HPDE6-E6E7 (cell line): ENCODE measurements around the gene UNC93B1.

ENCODE experiments used
- DNase-seq: peaks from one replicate; pipeline ENCODE4 v3.0.0; 2011; ENCODE audit warnings: missing footprints; ENCODE audit errors: extremely low spot score

UNC93B1 gene

GRCh38 chr11:68040101-68040956 is 36.4 kb upstream of the UNC93B1 start:
- no peak for DNase-seq

- DNase-seq: no peak
Observed at GRCh38 chr11:68039526-68040086, 35.7 kb upstream of the UNC93B1 start.

- DNase-seq: peak; percentile 72
Observed at GRCh38 chr11:68038718-68039525, 35.0 kb upstream of the UNC93B1 start, which contains the start of gene TCIRG1. Gene TCIRG1, plus strand, starts transcription at chr11:68039025. Its CDS starts 2,247 bp downstream, at chr11:68041272.

GRCh38 chr11:68038226-68038717 is 34.4 kb upstream of the UNC93B1 start:
- DNase-seq: no peak

GRCh38 chr11:68037411-68038225 is 33.7 kb upstream of the UNC93B1 start:
- no peak for DNase-seq

- no peak for DNase-seq
Observed at GRCh38 chr11:68036717-68037239, 32.9 kb upstream of the UNC93B1 start.

- no peak for DNase-seq
Observed at GRCh38 chr11:68036141-68036716, 32.3 kb upstream of the UNC93B1 start.

- no peak for DNase-seq
Observed at GRCh38 chr11:68035266-68035876, 31.5 kb upstream of the UNC93B1 start.

GRCh38 chr11:68033708-68034045 is 29.8 kb upstream of the UNC93B1 start:
- no peak for DNase-seq

GRCh38 chr11:68032997-68033707 is 29.3 kb upstream of the UNC93B1 start:
- DNase-seq: no peak

GRCh38 chr11:68032003-68032402 is 28.1 kb upstream of the UNC93B1 start:
- DNase-seq: no peak

- no peak for DNase-seq
Observed at GRCh38 chr11:68031144-68031464, 27.2 kb upstream of the UNC93B1 start.

GRCh38 chr11:68030318-68031143 is 26.6 kb upstream of the UNC93B1 start, which contains the start of gene NDUFS8:
Gene NDUFS8, plus strand, starts transcription at chr11:68030681. Its CDS starts 1,471 bp downstream, at chr11:68032152.
- DNase-seq: peak; percentile 99

GRCh38 chr11:68028802-68029545 is 25.1 kb upstream of the UNC93B1 start:
- no peak for DNase-seq

GRCh38 chr11:68027667-68028066 is 23.8 kb upstream of the UNC93B1 start:
- DNase-seq: no peak

- no peak for DNase-seq
Observed at GRCh38 chr11:68026391-68027105, 22.7 kb upstream of the UNC93B1 start.

GRCh38 chr11:68025047-68025446 is 21.1 kb upstream of the UNC93B1 start:
- no peak for DNase-seq
